Stimulated activated naive CD8-positive, alpha-beta T cell treated with anti-CD3 and anti-CD28 coated beads, Interleukin-15, Interleukin-2, amounts not matched to agents 100 ng/mL and 50 ng/mL, for 24 hours (primary cell): ENCODE measurements around the gene TMSB10.
"Not testable (repeated sequence)": the region's sequence is repeated elsewhere in the genome, so short reads cannot be mapped to it uniquely, and the experiment has no call there.

Experiments used
- H3K27ac Mint-ChIP-seq: one replicate; pipeline ENCODE4 v1.8.0; 2021; ENCODE audit warnings: mild to moderate bottlenecking, mixed read lengths
- H3K27me3 Mint-ChIP-seq: one replicate; pipeline ENCODE4 v1.8.0; 2021; ENCODE audit warnings: mixed read lengths
- H3K36me3 Mint-ChIP-seq: one replicate; pipeline ENCODE4 v1.8.0; 2021; ENCODE audit warnings: low read depth, mixed read lengths
- H3K4me1 Mint-ChIP-seq: one replicate; pipeline ENCODE4 v1.8.0; 2021; ENCODE audit warnings: low read depth, mixed read lengths
- H3K4me3 Mint-ChIP-seq: one replicate; pipeline ENCODE4 v1.8.0; 2021; ENCODE audit warnings: mild to moderate bottlenecking, mixed read lengths
- H3K9me3 Mint-ChIP-seq: one replicate; pipeline ENCODE4 v1.8.0; 2021; ENCODE audit warnings: mixed read lengths

Gene TMSB10

GRCh38 chr2:84906108-84906899 is 848 bp downstream of the TMSB10 start:
- Mint-ChIP-seq H3K4me1 (peaks cover 73% of the 10 kb centered on the region), H3K27me3 (no peaks in the 10 kb centered on the region), H3K36me3 (peaks cover 42% of the 10 kb centered on the region), H3K4me3 (peak overlapping the region; percentile 89), H3K27ac (peak overlapping the region; percentile 89), H3K9me3 (peaks cover 11% of the 10 kb centered on the region)

GRCh38 chr2:84906900-84907714 is 1.7 kb downstream of the TMSB10 start:
- H3K27ac Mint-ChIP-seq = peak overlapping the region; percentile 89
- peak overlapping the region; percentile 89 for H3K4me3 Mint-ChIP-seq
- no peaks in the 10 kb centered on the region for H3K27me3 Mint-ChIP-seq
- H3K4me1 Mint-ChIP-seq = peaks cover 73% of the 10 kb centered on the region
- H3K36me3 Mint-ChIP-seq = peaks cover 42% of the 10 kb centered on the region
- H3K9me3 Mint-ChIP-seq = peaks cover 11% of the 10 kb centered on the region

GRCh38 chr2:84908948-84909713 is 3.7 kb downstream of the TMSB10 start:
- Mint-ChIP-seq H3K4me1 (peaks cover 59% of the 10 kb centered on the region), H3K4me3 (peak overlapping the region; percentile 36)

DNA sequence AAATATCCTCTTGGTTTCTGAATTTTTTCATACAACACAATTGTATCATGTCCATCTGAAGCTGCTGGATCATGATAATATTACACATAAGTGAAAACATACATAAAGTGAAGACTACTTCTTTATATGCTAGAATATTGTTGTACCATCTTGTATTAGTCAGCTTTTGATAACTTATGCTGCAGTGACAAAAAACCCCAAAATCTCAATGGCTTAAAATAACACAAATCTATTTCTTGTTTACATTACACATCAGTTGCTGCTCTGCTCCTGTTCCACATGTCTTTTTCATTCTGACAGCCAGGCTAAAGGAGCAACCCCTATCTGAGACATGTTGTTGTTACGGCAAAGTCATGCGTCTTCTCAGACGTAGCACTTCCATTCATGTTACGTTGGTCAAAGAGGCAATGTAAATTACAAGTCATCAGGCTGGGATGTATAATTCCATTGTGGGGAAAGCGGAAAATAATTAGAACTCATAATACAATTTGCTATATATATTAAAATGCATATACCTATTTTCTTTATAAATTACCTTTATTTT is 5.8 kb downstream of the TMSB10 start:
- Mint-ChIP-seq H3K36me3 (peaks cover 39% of the 10 kb centered on the region), H3K27me3 (no peaks in the 10 kb centered on the region), H3K9me3 (peaks cover 11% of the 10 kb centered on the region), H3K4me1 (peaks cover 49% of the 10 kb centered on the region), H3K4me3 (no peak overlapping the region), H3K27ac (no peak overlapping the region)

More at GRCh38 chr2:84908948-84909713, 3.7 kb downstream of the TMSB10 start:
- peaks cover 42% of the 10 kb centered on the region for H3K36me3 Mint-ChIP-seq
- H3K27ac Mint-ChIP-seq = peak overlapping the region; percentile 71
- peaks cover 11% of the 10 kb centered on the region for H3K9me3 Mint-ChIP-seq
- no peaks in the 10 kb centered on the region for H3K27me3 Mint-ChIP-seq

- no peak overlapping the region for H3K4me3 Mint-ChIP-seq
- H3K27ac Mint-ChIP-seq = no peak overlapping the region
- H3K9me3 Mint-ChIP-seq = peaks cover 11% of the 10 kb centered on the region
- H3K36me3 Mint-ChIP-seq = peaks cover 22% of the 10 kb centered on the region
- no peaks in the 10 kb centered on the region for H3K27me3 Mint-ChIP-seq
- H3K4me1 Mint-ChIP-seq = peaks cover 47% of the 10 kb centered on the region
These were observed 7.5 kb downstream of the TMSB10 start for GRCh38 chr2:84912984-84913383.

GRCh38 chr2:84914334-84914733 is 8.9 kb downstream of the TMSB10 start:
- peaks cover 9% of the 10 kb centered on the region for H3K36me3 Mint-ChIP-seq
- H3K27me3 Mint-ChIP-seq = no peaks in the 10 kb centered on the region
- peaks cover 47% of the 10 kb centered on the region for H3K4me1 Mint-ChIP-seq
- no peak overlapping the region for H3K4me3 Mint-ChIP-seq
- peaks cover 8% of the 10 kb centered on the region for H3K9me3 Mint-ChIP-seq
- no peak overlapping the region for H3K27ac Mint-ChIP-seq

DNA sequence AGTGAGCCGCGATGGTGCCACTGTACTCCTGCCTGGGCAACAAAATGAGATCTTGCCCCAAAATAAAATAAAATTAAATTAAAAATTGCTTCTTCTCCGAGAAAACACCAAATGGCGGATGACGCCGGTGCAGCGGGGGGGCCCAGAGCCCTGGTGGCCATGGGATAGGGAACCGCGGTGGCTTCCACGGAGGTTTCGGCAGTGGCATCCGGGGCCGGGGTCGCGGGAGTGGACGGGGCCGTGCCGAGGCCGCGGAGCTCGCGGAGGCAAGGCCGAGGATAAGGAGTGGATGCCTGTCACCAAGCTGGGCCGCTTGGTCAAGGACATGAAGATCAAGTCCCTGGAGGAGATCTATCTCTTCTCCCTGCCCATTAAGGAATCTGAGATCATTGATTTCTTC is 10.2 kb downstream of the TMSB10 start:
- H3K36me3 Mint-ChIP-seq, H3K27ac Mint-ChIP-seq, H3K4me3 Mint-ChIP-seq, H3K9me3 Mint-ChIP-seq, H3K27me3 Mint-ChIP-seq: not testable (repeated sequence)
- peaks cover 51% of the 10 kb centered on the region for H3K4me1 Mint-ChIP-seq

GRCh38 chr2:84917821-84918220 is 12.4 kb downstream of the TMSB10 start:
- H3K27me3 Mint-ChIP-seq, H3K9me3 Mint-ChIP-seq, H3K4me3 Mint-ChIP-seq, H3K36me3 Mint-ChIP-seq: not testable (repeated sequence)
- Mint-ChIP-seq H3K27ac (peak overlapping the region; percentile 74), H3K4me1 (peaks cover 47% of the 10 kb centered on the region)

DNA sequence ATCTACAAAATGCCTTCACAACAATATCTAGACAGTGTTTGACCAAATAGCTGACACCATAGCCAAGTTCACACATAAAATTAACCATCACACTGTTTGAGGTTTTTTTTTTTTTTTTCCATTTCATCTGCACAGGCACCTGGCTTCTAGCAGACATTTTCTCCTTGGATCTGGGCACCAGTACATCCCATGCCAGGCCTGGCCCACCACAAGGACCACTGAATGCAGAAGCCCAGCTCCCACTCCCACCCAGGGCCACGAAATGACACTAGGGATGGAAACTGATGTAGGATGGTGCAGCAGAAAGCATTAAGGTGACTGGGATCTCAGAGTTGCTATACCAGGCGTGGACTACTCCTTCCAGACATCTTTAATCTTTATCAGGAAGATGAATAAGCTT is 13.0 kb downstream of the TMSB10 start:
- Mint-ChIP-seq H3K4me3 (peak overlapping the region; percentile 12), H3K27ac (peak overlapping the region; percentile 74), H3K36me3 (no peaks in the 10 kb centered on the region), H3K9me3 (no peaks in the 10 kb centered on the region), H3K4me1 (peaks cover 51% of the 10 kb centered on the region), H3K27me3 (no peaks in the 10 kb centered on the region)

- Mint-ChIP-seq H3K36me3 (no peaks in the 10 kb centered on the region), H3K27ac (peak overlapping the region; percentile 77), H3K9me3 (no peaks in the 10 kb centered on the region), H3K4me3 (peak overlapping the region; percentile 57), H3K4me1 (peaks cover 62% of the 10 kb centered on the region), H3K27me3 (no peaks in the 10 kb centered on the region)
These were observed 14.6 kb downstream of the TMSB10 start for GRCh38 chr2:84919885-84920580.

DNA sequence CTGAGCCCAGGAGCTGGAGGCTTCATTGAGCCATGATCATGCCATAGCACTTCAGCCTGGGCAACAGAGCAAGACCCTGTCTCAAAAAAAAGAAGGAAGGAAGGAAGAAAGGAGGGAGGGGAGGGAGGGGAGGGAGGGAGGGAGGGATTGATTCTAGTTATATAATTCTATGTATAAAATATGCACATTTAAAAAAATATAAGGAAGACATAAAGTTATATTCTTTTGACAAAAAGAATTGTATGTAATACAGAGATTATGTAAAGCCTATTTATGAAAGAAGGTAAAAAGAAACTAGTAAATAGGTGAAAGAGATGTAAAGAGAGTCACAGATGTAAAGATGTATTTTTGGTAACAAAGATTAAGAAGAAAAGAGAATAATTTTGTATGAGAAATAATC is 17.6 kb downstream of the TMSB10 start:
- peak overlapping the region; percentile 36 for H3K27ac Mint-ChIP-seq
- H3K4me1 Mint-ChIP-seq = peaks cover 73% of the 10 kb centered on the region
- no peaks in the 10 kb centered on the region for H3K27me3 Mint-ChIP-seq
- no peaks in the 10 kb centered on the region for H3K9me3 Mint-ChIP-seq
- no peak overlapping the region for H3K4me3 Mint-ChIP-seq
- H3K36me3 Mint-ChIP-seq = no peaks in the 10 kb centered on the region

GRCh38 chr2:84924173-84925106 is 19.0 kb downstream of the TMSB10 start:
- Mint-ChIP-seq H3K9me3 (no peaks in the 10 kb centered on the region), H3K4me3 (peak overlapping the region; percentile 95), H3K27me3 (no peaks in the 10 kb centered on the region), H3K36me3 (no peaks in the 10 kb centered on the region), H3K4me1 (peaks cover 58% of the 10 kb centered on the region), H3K27ac (peak overlapping the region; percentile 94)

DNA sequence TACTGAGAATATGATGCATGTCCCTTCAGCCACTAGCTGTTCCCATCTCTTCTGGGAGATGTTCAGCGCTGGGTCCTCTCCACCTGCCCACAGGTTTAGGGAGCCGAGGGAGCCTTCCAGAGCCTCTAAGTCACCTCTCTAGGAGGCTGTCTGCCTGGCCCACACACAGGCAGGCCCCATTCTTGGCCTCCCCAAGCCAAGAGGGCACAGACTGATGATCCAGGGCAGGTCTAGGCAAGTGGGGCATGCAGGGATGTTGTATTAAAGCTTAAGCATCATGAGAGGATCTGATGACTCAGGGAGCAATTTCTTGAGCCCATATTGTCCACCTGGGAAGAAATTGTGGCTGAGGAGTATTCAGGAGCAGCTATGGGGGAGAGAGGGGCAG is 19.9 kb downstream of the TMSB10 start:
- Mint-ChIP-seq H3K4me1 (peaks cover 54% of the 10 kb centered on the region), H3K9me3 (no peaks in the 10 kb centered on the region), H3K36me3 (no peaks in the 10 kb centered on the region), H3K27ac (peak overlapping the region; percentile 96), H3K27me3 (no peaks in the 10 kb centered on the region), H3K4me3 (peak overlapping the region; percentile 95)
